Endothelial cell of umbilical vein (primary cell): ENCODE measurements around the gene GOLGA3. TPM values are rescaled to one million over a fixed set of nuclear protein-coding genes. Genes with fewer than 3 reads are reported as not detected.
"Not testable (repeated sequence)": the region's sequence is repeated elsewhere in the genome, so short reads cannot be mapped to it uniquely, and the experiment has no call there.

Source experiments
- BruUV-seq: library from RNA; stranded (reverse); fragments of 400-500 nt; replicated peaks from 2 replicates; lab custom pipeline; 2021; lab: Mats Ljungman, UMichigan
- CTCF ChIA-PET: fragments of 300-600, 350-600 bp; sonication (Branson Sonifier 250); formaldehyde crosslinking; loops from one replicate; lab custom pipeline; 2021; ENCODE audit warnings: antibody characterized with exemption, inconsistent platforms; lab: Charles Lee
- POLR2A ChIA-PET: fragments of 300-600, 350-600 bp; sonication (Branson Sonifier 250); formaldehyde crosslinking; loops from one replicate; lab custom pipeline; 2021; ENCODE audit warnings: antibody characterized with exemption, inconsistent platforms; lab: Charles Lee
- DNase-seq: peaks from one replicate; pipeline ENCODE4 v3.0.0-alpha.2; 2011; ENCODE audit warnings: low read depth, low spot score
- FAIRE-seq: peaks from 2 replicates; lab custom pipeline; 2011; peaks lifted over from hg19 to GRCh38; lab: Jason Lieb, UNC
- H2AFZ ChIP-seq: 2 replicates; pipeline ENCODE4 v1.6.0; 2012; ENCODE audit warnings: low read depth, low read length, control low read depth, inconsistent platforms
- H3K27ac ChIP-seq: 2 replicates; pipeline ENCODE4 v1.5.1; 2011; ENCODE audit warnings: low read depth, mild to moderate bottlenecking, control low read depth, low read length, moderate library complexity; ENCODE audit not compliant: insufficient read depth
- H3K27me3 ChIP-seq, 2 experiments: 2 replicates each; pipeline versions ENCODE4 v1.6.0 to v1.6.1; 2011; ENCODE audit warnings: low read length in 2 of 2, mixed read lengths in 1 of 2; ENCODE audit not compliant: control insufficient read depth in 2 of 2, insufficient read depth in 2 of 2
- H3K36me3 ChIP-seq, 2 experiments: 2 replicates in 1 of 2; 3 replicates in 1 of 2; pipeline ENCODE4 v1.5.1; 2011; ENCODE audit warnings: low read length in 2 of 2, mild to moderate bottlenecking in 1 of 2, moderate library complexity in 1 of 2; ENCODE audit not compliant: control insufficient read depth in 2 of 2, insufficient read depth in 2 of 2; ENCODE audit errors: extremely low read depth in 1 of 2
- H3K4me1 ChIP-seq: 3 replicates; pipeline ENCODE4 v1.5.1; 2011; ENCODE audit warnings: mild to moderate bottlenecking, low read length; ENCODE audit not compliant: control insufficient read depth, insufficient read depth; ENCODE audit errors: extremely low read depth
- H3K4me2 ChIP-seq: 2 replicates; pipeline ENCODE4 v1.6.1; 2011; ENCODE audit warnings: low read length, control low read depth, mixed read lengths; ENCODE audit not compliant: insufficient read depth
- H3K4me3 ChIP-seq, 3 experiments: fragments of 200-600 bp in 1 of 3; sonication (generic), shearing (Covaris generic) in 1 of 3; replicated peaks in 1 of 3; 2 replicates each; pipeline ENCODE4 v1.5.1; 2011 to 2016; ENCODE audit warnings: control low read depth in 3 of 3, low read length in 3 of 3, mild to moderate bottlenecking in 2 of 3, inconsistent platforms in 1 of 3, low read depth in 1 of 3, moderate library complexity in 1 of 3; ENCODE audit not compliant: insufficient read depth in 1 of 3
- H3K79me2 ChIP-seq: 2 replicates; pipeline ENCODE4 v1.6.0; 2012; ENCODE audit warnings: low read length, inconsistent platforms; ENCODE audit not compliant: control insufficient read depth, insufficient read depth
- H3K9ac ChIP-seq: replicated peaks from 2 replicates; pipeline ENCODE3; 2011; ENCODE audit warnings: low read length, control low read depth; ENCODE audit not compliant: insufficient read depth; ENCODE audit errors: extremely low read depth
- H3K9me1 ChIP-seq: replicated peaks from 3 replicates; pipeline ENCODE4 v1.6.0; 2011; ENCODE audit warnings: mild to moderate bottlenecking, low read length; ENCODE audit not compliant: control insufficient read depth, insufficient read depth; ENCODE audit errors: extremely low read depth
- H3K9me3 ChIP-seq: replicated peaks from 2 replicates; pipeline ENCODE4 v1.5.1; 2012; ENCODE audit warnings: low read length, inconsistent platforms; ENCODE audit not compliant: control insufficient read depth, insufficient read depth
- H4K20me1 ChIP-seq: replicated peaks from 2 replicates; pipeline ENCODE3; 2011; ENCODE audit warnings: mild to moderate bottlenecking, low read length; ENCODE audit not compliant: control insufficient read depth, insufficient read depth; ENCODE audit errors: extremely low read depth
- CTCF ChIP-seq, 2 donors: IDR thresholded peaks; 1 replicate in 1 of 2; 2 replicates in 1 of 2; pipeline ENCODE4 v1.5.1; 2011; ENCODE audit warnings: low read length in 2 of 2, mild to moderate bottlenecking in 2 of 2, moderate library complexity in 2 of 2, control low read depth in 1 of 2, inconsistent platforms in 1 of 2, low read depth in 1 of 2; ENCODE audit not compliant: insufficient read depth in 1 of 2; ENCODE audit errors: extremely low read depth in 1 of 2
- EZH2 ChIP-seq: IDR thresholded peaks from 2 replicates; pipeline ENCODE4 v1.6.1; 2012; ENCODE audit warnings: borderline replicate concordance, low read depth, mild to moderate bottlenecking, moderate library complexity, low read length, inconsistent platforms; ENCODE audit not compliant: severe bottlenecking
- FOS ChIP-seq: IDR thresholded peaks from 2 replicates; pipeline ENCODE4 v1.6.1; 2011; ENCODE audit warnings: mild to moderate bottlenecking, low read length, moderate library complexity, borderline replicate concordance; ENCODE audit not compliant: insufficient read depth
- GATA2 ChIP-seq: IDR thresholded peaks from 2 replicates; pipeline ENCODE4 v1.7.0; 2011; ENCODE audit warnings: low read depth, mild to moderate bottlenecking, moderate library complexity, mixed read lengths, low read length; ENCODE audit not compliant: insufficient read length, insufficient read depth
- JUN ChIP-seq: IDR thresholded peaks from 2 replicates; pipeline ENCODE4 v1.6.1; 2011; ENCODE audit warnings: borderline replicate concordance, low read depth; ENCODE audit not compliant: insufficient read length, insufficient read depth
- MAX ChIP-seq: IDR thresholded peaks from 2 replicates; pipeline ENCODE4 v1.6.1; 2011; ENCODE audit not compliant: insufficient read depth, insufficient read length
- MYC ChIP-seq: IDR thresholded peaks from one replicate; pipeline ENCODE4 v1.6.1; 2011; ENCODE audit warnings: mild to moderate bottlenecking, low read depth, low read length
- POLR2A ChIP-seq: IDR thresholded peaks from 2 replicates; pipeline ENCODE4 v1.6.1; 2012; ENCODE audit warnings: low read depth, mild to moderate bottlenecking, control low read depth, low read length
- POLR2AphosphoS5 ChIP-seq: IDR thresholded peaks from 2 replicates; pipeline ENCODE4 v1.6.1; 2012; ENCODE audit warnings: low read depth, mild to moderate bottlenecking, control low read depth, low read length, moderate library complexity; ENCODE audit not compliant: insufficient read depth
- dilution Hi-C: fragments of 300-500 bp; cut with MboI; formaldehyde crosslinking; loops from one replicate; pipeline ENCODE4 v1.15.0; 2019; ENCODE audit warnings: low sequenced_read_pairs; ENCODE audit not compliant: extremely low pct_ligation_motif_present
- intact Hi-C: fragments of 100-400 bp; cut with micrococcal nuclease; formaldehyde crosslinking; loops from one replicate; pipeline ENCODE4 v1.10.0; 2022
- polyA plus RNA-seq, 4 experiments: library from polyadenylated mRNA; depleted of rRNA in 3 of 4; stranded (reverse) in 3 of 4; unstranded in 1 of 4; fragments of >200 nt; gene quantifications; 2 replicates each; pipeline versions ENCODE4 v1.2.1 to v1.2.3, GENCODE V29; 2011 to 2012; ENCODE audit warnings: missing spikeins in 1 of 4
- total RNA-seq: library from RNA; stranded (reverse); gene quantifications from 2 replicates; pipeline ENCODE4 v1.2.3, GENCODE V29; 2021

GOLGA3 gene
- total and polyA plus RNA-seq, 2 donors (not counting 3 experiments of a cell fraction or from before 2014, with no cell fraction given), result 18.4 to 86.0 TPM

DNA sequence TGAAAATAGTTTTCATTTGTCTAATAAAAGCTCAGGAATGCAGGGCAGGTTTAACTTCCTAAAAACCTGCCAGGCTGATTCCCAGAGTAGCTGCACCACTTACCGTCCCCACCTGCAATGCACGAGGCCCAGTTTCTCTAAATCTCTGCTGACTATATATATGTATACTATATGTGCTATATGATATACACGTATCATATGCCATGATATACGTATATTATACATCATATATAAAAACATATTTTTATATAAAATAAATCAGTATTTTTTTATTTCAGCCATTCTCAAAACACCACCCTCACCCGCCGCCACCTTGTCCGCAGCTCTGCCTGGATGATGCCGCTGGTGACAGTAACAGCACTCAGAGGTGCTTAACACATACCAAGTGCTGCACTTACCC lies 69.3 kb downstream of the GOLGA3 start:
- POLR2A ChIA-PET, result no interaction called here
- Histone ChIP-seq H3K27ac (peak overlapping the region; percentile 31), H2AFZ (no peak overlapping the region), H3K27me3 (no peaks in the 10 kb centered on the region), H3K9ac (no peak overlapping the region), H3K4me1 (peaks cover 12% of the 10 kb centered on the region), H3K36me3 (peaks cover 8 to 12% of the 10 kb centered on the region in 2 experiments), H3K9me3 (no peaks in the 10 kb centered on the region), H3K4me2 (peak overlapping the region; percentile 51), H3K79me2 (peaks cover 68% of the 10 kb centered on the region), H3K9me1 (no peaks in the 10 kb centered on the region), H3K4me3 (no peak overlapping the region), H4K20me1 (peaks cover 9% of the 10 kb centered on the region)
- BruUV-seq, result no TSS peak
- no peak for DNase-seq
- CTCF ChIA-PET, result no interaction called here
- dilution Hi-C loops, result no loop called here
- FAIRE-seq, result no peak
- intact Hi-C loops, result no loop called here
- TF ChIP-seq GATA2, result no peak
- TF ChIP-seq POLR2AphosphoS5, result no peak
- no peak for TF ChIP-seq POLR2A
- no peak for TF ChIP-seq MYC
- no peak for TF ChIP-seq MAX
- no peak for TF ChIP-seq CTCF (IDR thresholded peaks at IDR 0.05; ENCODE audit: extremely low read depth in 1 of 2, insufficient read depth in 1 of 2, low read depth in 1 of 2, low read length in 2 of 2)
- TF ChIP-seq EZH2, result no peak
- TF ChIP-seq JUN, result no peak
- TF ChIP-seq FOS, result no peak

GRCh38 chr12:132758825-132759224 lies 69.8 kb downstream of the GOLGA3 start:
- H3K27me3 ChIP-seq, H4K20me1 ChIP-seq, dilution Hi-C loops, H3K9ac ChIP-seq, FAIRE-seq, H3K4me3 ChIP-seq, intact Hi-C loops, H3K27ac ChIP-seq, H3K9me3 ChIP-seq, DNase-seq, H3K4me2 ChIP-seq, H3K9me1 ChIP-seq, CTCF ChIA-PET, BruUV-seq, H2AFZ ChIP-seq, POLR2A ChIA-PET: not testable (repeated sequence)
- Histone ChIP-seq H3K4me1 (peaks cover 12% of the 10 kb centered on the region), H3K36me3 (peaks cover 8 to 12% of the 10 kb centered on the region in 2 experiments), H3K79me2 (peaks cover 73% of the 10 kb centered on the region)
